ENCODE results near the gene SMARCAD1. TPM values are rescaled to one million over a fixed set of nuclear protein-coding genes. Genes with fewer than 3 reads are reported as not detected.

Gene SMARCAD1
- total and polyA plus RNA-seq, 2 of the 8 experiments (the other 6 are each of a cell fraction or from before 2014, with no cell fraction given), result 24.1 to 59.4 TPM

DNA sequence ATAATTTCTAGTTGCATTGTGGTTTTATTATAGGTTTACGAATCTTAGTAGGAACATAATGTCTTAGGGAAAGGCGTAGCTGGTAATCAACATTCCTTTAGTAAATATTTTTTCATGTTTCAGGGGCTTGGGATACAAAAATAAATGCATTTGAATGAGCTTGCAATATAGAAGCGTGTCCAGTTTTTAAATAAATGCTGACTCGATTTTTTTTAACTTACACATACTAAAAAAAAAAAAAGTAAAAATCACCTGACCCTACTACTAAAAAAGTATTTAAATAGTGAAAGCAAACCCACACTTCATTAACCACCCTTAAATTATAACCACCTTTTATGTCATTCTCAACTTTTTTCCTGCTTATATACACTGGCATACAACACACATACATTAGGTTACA lies 29.6 kb downstream of the SMARCAD1 start (continued):
- no peak for TF ChIP-seq GTF2F1 (IDR thresholded peaks at IDR 0.05; ENCODE audit: borderline replicate concordance, low read depth, low read length)
- no peak for TF ChIP-seq RFX5 (IDR thresholded peaks at IDR 0.05; ENCODE audit: borderline replicate concordance, low read depth, low read length)
- no peak for TF ChIP-seq SIN3A (conservative IDR thresholded peaks at IDR 0.05 in 1 of 2, IDR thresholded peaks at IDR 0.05 in 1 of 2; ENCODE audit: low read depth in 1 of 2, low read length in 2 of 2)
- TF ChIP-seq NANOG (IDR thresholded peaks at IDR 0.05; ENCODE audit: insufficient read depth, low read depth, low read length, poor library complexity, severe bottlenecking), result no peak

Data from H1 (cell line).